ENCODE results near the gene ST3GAL4. TPM values are rescaled to one million over a fixed set of nuclear protein-coding genes. Genes with fewer than 3 reads are reported as not detected.

Gene ST3GAL4
- polyA plus RNA-seq, 2 of the 4 experiments (the other 2 are of a cell fraction): 11.9 to 17.5 TPM

DNA sequence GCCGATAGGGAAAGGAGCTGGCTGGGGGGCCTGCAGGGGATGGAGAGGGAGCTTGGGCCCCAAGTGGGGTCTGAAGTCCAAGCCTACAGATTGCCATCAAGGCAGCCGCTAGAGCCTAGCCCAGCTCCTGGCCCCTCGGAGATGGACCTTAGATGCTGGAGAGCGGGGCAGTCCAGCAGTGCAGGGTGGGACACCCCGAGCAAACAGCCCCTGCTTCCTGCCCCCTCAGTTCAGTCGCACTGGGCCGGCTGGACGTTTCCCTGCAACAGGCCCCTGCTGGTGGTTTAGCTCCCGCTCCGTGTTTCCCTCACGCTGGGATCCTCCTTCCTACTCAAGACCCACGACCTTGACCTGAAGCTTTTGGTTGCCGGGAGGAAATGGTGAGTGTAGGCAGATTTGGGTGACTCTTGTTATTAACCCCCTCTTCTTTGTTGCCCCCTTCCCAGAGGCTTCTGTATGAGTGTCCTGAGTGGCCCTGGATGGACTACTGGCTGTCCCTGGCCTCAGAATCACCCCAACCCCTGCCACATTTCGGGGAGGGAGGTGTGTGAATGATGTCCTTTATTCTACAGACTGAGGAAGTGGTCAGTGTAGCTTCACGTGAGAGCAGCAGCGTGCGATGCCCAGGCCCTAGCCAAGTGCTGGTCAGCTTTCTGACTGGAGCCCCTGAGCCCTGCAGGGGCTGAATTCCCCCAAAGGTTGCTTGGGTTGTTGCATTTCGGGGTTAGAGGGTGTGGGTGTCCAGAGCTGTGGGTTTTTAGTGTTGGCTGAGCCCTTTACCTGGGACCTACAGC, 2.7 kb downstream of the ST3GAL4 start:
- H3K4me1 ChIP-seq: peaks cover 32% of the 10 kb centered on the region
- ATAC-seq (no peak), FAIRE-seq (no peak), DNase-seq (ENCODE audit: low read depth in 1 of 2, low spot score in 1 of 2) (no peak)
- ChIA-PET POLR2A (no interaction called here), CTCF (interaction anchor here (1.3 to 1.4 kb wide), 3 partner anchors 48 to 123 kb away, joined by 4 to 6 read pairs (median 4); no protein-coding TSS in a partner anchor)
- H3K4me2 ChIP-seq: no peak overlapping the region
- no peaks in the 10 kb centered on the region for H3K9me3 ChIP-seq
- H3K27ac ChIP-seq: no peak overlapping the region
- 92% methylated on average over 14 of the region's 18 CpGs for WGBS (ENCODE audit: missing lambda C conversion rate)
- no peak overlapping the region for H3K4me3 ChIP-seq
- TF ChIP-seq FOXS1 (CRISPR knock-in tag; IDR thresholded peaks at IDR 0.05) (no peak), HOXB13 (CRISPR knock-in tag; IDR thresholded peaks at IDR 0.05; ENCODE audit: low read depth) (no peak), RCOR1 (IDR thresholded peaks at IDR 0.05; ENCODE audit: low read depth, low read length) (no peak), RAD21 (conservative IDR thresholded peaks at IDR 0.05 in 1 of 2, IDR thresholded peaks at IDR 0.05 in 1 of 2) (no peak), CHD2 (IDR thresholded peaks at IDR 0.05; ENCODE audit: low read length, partially characterized antibody) (no peak), NR3C1 (IDR thresholded peaks at IDR 0.05) (no peak), HEYL (CRISPR knock-in tag; IDR thresholded peaks at IDR 0.05) (no peak), SMC3 (IDR thresholded peaks at IDR 0.05) (no peak), EHMT2 (IDR thresholded peaks at IDR 0.05; ENCODE audit: low read depth) (no peak)
- TF ChIP-seq, protein P1, sequence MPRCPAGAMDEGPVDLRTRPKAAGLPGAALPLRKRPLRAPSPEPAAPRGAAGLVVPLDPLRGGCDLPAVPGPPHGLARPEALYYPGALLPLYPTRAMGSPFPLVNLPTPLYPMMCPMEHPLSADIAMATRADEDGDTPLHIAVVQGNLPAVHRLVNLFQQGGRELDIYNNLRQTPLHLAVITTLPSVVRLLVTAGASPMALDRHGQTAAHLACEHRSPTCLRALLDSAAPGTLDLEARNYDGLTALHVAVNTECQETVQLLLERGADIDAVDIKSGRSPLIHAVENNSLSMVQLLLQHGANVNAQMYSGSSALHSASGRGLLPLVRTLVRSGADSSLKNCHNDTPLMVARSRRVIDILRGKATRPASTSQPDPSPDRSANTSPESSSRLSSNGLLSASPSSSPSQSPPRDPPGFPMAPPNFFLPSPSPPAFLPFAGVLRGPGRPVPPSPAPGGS (IDR thresholded peaks at IDR 0.05): no peak
- TF ChIP-seq, protein P2, sequence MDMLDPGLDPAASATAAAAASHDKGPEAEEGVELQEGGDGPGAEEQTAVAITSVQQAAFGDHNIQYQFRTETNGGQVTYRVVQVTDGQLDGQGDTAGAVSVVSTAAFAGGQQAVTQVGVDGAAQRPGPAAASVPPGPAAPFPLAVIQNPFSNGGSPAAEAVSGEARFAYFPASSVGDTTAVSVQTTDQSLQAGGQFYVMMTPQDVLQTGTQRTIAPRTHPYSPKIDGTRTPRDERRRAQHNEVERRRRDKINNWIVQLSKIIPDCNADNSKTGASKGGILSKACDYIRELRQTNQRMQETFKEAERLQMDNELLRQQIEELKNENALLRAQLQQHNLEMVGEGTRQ (IDR thresholded peaks at IDR 0.05): no peak
- TF ChIP-seq, protein P3, sequence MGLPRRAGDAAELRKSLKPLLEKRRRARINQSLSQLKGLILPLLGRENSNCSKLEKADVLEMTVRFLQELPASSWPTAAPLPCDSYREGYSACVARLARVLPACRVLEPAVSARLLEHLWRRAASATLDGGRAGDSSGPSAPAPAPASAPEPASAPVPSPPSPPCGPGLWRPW (IDR thresholded peaks at IDR 0.05): no peak

DNA sequence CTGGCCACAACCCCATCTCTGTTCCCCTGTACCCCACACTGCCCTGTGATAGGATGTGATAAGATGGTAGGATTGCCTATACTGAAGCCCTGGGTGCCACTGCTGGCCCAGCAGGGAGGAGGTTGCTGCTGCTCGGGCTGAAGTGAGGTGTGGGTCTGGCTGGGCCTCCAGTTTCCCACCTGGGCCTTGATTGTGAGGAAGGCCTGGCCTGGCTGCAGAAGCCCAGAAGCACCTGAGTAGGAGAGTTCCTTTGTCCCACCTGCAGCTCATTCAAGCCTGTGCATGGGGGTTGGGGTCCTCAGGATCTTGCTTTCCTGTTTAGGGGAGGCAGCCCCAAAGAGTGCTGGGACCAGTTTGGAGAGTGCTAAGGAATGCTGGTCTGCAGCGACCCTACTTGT, 3.3 kb downstream of the ST3GAL4 start:
- no peak for FAIRE-seq
- TF ChIP-seq RARB (CRISPR knock-in tag; IDR thresholded peaks at IDR 0.05) (no peak), ZFP36 (IDR thresholded peaks at IDR 0.05; ENCODE audit: borderline replicate concordance, partially characterized antibody) (no peak), CHD4 (IDR thresholded peaks at IDR 0.05; ENCODE audit: borderline replicate concordance) (no peak), HDAC2 (IDR thresholded peaks at IDR 0.05) (no peak), GATA3 (IDR thresholded peaks at IDR 0.05; ENCODE audit: borderline replicate concordance) (no peak), KDM1A (IDR thresholded peaks at IDR 0.05; ENCODE audit: low read depth) (no peak), FOXS1 (CRISPR knock-in tag; IDR thresholded peaks at IDR 0.05) (no peak), NPAS2 (CRISPR knock-in tag; IDR thresholded peaks at IDR 0.05; ENCODE audit: borderline replicate concordance) (no peak), TP53 (CRISPR knock-in tag; IDR thresholded peaks at IDR 0.05) (no peak), PHF8 (IDR thresholded peaks at IDR 0.05; ENCODE audit: borderline replicate concordance, low read depth) (no peak), CHD2 (IDR thresholded peaks at IDR 0.05; ENCODE audit: low read length, partially characterized antibody) (no peak)
- TF ChIP-seq, protein P4, sequence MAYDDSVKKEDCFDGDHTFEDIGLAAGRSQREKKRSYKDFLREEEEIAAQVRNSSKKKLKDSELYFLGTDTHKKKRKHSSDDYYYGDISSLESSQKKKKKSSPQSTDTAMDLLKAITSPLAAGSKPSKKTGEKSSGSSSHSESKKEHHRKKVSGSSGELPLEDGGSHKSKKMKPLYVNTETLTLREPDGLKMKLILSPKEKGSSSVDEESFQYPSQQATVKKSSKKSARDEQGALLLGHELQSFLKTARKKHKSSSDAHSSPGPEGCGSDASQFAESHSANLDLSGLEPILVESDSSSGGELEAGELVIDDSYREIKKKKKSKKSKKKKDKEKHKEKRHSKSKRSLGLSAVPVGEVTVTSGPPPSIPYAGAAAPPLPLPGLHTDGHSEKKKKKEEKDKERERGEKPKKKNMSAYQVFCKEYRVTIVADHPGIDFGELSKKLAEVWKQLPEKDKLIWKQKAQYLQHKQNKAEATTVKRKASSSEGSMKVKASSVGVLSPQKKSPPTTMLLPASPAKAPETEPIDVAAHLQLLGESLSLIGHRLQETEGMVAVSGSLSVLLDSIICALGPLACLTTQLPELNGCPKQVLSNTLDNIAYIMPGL (CRISPR knock-in tag; IDR thresholded peaks at IDR 0.05; ENCODE audit: borderline replicate concordance): no peak
- TF ChIP-seq, protein P5, sequence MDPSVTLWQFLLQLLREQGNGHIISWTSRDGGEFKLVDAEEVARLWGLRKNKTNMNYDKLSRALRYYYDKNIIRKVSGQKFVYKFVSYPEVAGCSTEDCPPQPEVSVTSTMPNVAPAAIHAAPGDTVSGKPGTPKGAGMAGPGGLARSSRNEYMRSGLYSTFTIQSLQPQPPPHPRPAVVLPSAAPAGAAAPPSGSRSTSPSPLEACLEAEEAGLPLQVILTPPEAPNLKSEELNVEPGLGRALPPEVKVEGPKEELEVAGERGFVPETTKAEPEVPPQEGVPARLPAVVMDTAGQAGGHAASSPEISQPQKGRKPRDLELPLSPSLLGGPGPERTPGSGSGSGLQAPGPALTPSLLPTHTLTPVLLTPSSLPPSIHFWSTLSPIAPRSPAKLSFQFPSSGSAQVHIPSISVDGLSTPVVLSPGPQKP (IDR thresholded peaks at IDR 0.05; ENCODE audit: low read depth, low read length): no peak
- TF ChIP-seq, protein P6, sequence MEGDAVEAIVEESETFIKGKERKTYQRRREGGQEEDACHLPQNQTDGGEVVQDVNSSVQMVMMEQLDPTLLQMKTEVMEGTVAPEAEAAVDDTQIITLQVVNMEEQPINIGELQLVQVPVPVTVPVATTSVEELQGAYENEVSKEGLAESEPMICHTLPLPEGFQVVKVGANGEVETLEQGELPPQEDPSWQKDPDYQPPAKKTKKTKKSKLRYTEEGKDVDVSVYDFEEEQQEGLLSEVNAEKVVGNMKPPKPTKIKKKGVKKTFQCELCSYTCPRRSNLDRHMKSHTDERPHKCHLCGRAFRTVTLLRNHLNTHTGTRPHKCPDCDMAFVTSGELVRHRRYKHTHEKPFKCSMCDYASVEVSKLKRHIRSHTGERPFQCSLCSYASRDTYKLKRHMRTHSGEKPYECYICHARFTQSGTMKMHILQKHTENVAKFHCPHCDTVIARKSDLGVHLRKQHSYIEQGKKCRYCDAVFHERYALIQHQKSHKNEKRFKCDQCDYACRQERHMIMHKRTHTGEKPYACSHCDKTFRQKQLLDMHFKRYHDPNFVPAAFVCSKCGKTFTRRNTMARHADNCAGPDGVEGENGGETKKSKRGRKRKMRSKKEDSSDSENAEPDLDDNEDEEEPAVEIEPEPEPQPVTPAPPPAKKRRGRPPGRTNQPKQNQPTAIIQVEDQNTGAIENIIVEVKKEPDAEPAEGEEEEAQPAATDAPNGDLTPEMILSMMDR (IDR thresholded peaks at IDR 0.05): no peak
- TF ChIP-seq, protein P7, sequence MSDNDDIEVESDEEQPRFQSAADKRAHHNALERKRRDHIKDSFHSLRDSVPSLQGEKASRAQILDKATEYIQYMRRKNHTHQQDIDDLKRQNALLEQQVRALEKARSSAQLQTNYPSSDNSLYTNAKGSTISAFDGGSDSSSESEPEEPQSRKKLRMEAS (IDR thresholded peaks at IDR 0.05): no peak
- no peak for DNase-seq (ENCODE audit: low read depth in 1 of 2, low spot score in 1 of 2)
- Histone ChIP-seq H3K9me3 (no peaks in the 10 kb centered on the region), H3K4me2 (no peak overlapping the region), H3K4me1 (peaks cover 26% of the 10 kb centered on the region), H3K27ac (no peak overlapping the region), H3K4me3 (no peak overlapping the region)
- CTCF ChIA-PET: interaction anchor here (1.3 to 1.4 kb wide), 2 partner anchors 48 to 122 kb away, joined by 4 to 6 read pairs; no protein-coding TSS in a partner anchor
- POLR2A ChIA-PET: no interaction called here
- ATAC-seq: no peak
- WGBS (ENCODE audit: missing lambda C conversion rate): 83% methylated on average over 2 of the region's 2 CpGs

All from A549 (cell line).